Measurements from ENCODE around the gene TP53INP2. TPM values are rescaled to one million over a fixed set of nuclear protein-coding genes. Genes with fewer than 3 reads are reported as not detected.

The TP53INP2 gene
- total RNA-seq, 1 experiment from 2014 or later = 20.6 TPM

DNA sequence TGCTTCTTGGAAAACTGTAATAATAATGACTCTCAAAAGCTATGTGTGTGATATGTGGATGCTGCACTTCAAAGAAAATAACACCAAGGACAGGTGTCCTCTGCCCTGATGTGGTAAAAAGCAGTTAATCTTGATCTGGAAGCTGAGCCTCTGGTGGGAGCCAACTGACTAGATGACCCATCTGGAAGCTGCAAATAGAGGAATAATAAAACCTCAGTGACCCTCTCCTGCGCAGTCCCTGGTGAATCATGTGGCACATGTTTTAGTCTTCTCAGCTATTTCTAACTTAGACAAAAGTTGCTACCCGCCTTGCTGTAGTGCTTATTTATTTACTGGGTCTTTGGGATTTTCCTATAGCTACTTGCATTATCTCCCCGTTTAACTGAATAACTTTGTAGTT lies 47.3 kb downstream of the TP53INP2 start:
- H3K9me3 ChIP-seq (ENCODE audit: control insufficient read depth, insufficient read depth, low read depth, low read length) = no peaks in the 10 kb centered on the region
- CTCF ChIA-PET = interaction anchor here (0.6 to 0.7 kb wide), 2 partner anchors 49 to 211 kb away, joined by 6 to 8 read pairs; no protein-coding TSS in a partner anchor
- BruUV-seq (replicated peaks) = no TSS peak
- POLR2A ChIA-PET = no interaction called here
- H3K4me1 ChIP-seq (ENCODE audit: control insufficient read depth, insufficient read depth, low read length) = no peaks in the 10 kb centered on the region; the same call in 1 of the 2 replicates
- no peaks in the 10 kb centered on the region for H3K27me3 ChIP-seq (ENCODE audit: control insufficient read depth, insufficient read depth, low read length)
- DNase-seq (ENCODE audit: low read depth, low spot score) = no peak
- H3K36me3 ChIP-seq (ENCODE audit: control insufficient read depth, insufficient read depth, low read length) = peaks cover 24% of the 10 kb centered on the region
- no peak overlapping the region for H3K4me3 ChIP-seq (ENCODE audit: low read depth in 2 of 2, low read length in 2 of 2)
- in situ Hi-C loops (cut with HindIII; ENCODE audit: low pct_unique_long_range_greater_than_20kb, low sequenced_read_pairs) (no loop called here), intact Hi-C loops (cut with micrococcal nuclease; ENCODE audit: unreplicated experiment) (no loop called here)
- H3K27ac ChIP-seq (ENCODE audit: low read length) = no peak overlapping the region
- TF ChIP-seq, protein P1, sequence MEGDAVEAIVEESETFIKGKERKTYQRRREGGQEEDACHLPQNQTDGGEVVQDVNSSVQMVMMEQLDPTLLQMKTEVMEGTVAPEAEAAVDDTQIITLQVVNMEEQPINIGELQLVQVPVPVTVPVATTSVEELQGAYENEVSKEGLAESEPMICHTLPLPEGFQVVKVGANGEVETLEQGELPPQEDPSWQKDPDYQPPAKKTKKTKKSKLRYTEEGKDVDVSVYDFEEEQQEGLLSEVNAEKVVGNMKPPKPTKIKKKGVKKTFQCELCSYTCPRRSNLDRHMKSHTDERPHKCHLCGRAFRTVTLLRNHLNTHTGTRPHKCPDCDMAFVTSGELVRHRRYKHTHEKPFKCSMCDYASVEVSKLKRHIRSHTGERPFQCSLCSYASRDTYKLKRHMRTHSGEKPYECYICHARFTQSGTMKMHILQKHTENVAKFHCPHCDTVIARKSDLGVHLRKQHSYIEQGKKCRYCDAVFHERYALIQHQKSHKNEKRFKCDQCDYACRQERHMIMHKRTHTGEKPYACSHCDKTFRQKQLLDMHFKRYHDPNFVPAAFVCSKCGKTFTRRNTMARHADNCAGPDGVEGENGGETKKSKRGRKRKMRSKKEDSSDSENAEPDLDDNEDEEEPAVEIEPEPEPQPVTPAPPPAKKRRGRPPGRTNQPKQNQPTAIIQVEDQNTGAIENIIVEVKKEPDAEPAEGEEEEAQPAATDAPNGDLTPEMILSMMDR (IDR thresholded peaks at IDR 0.05) = no peak
- TF ChIP-seq TCF7L2 (IDR thresholded peaks at IDR 0.05; ENCODE audit: low read depth, low read length) = no peak
- TF ChIP-seq POLR2AphosphoS5 (IDR thresholded peaks at IDR 0.05; ENCODE audit: low read depth, low read length) = no peak
- no peak for TF ChIP-seq SIN3A (IDR thresholded peaks at IDR 0.05; ENCODE audit: borderline replicate concordance, insufficient read depth, low read depth, low read length)
- TF ChIP-seq, protein P2, sequence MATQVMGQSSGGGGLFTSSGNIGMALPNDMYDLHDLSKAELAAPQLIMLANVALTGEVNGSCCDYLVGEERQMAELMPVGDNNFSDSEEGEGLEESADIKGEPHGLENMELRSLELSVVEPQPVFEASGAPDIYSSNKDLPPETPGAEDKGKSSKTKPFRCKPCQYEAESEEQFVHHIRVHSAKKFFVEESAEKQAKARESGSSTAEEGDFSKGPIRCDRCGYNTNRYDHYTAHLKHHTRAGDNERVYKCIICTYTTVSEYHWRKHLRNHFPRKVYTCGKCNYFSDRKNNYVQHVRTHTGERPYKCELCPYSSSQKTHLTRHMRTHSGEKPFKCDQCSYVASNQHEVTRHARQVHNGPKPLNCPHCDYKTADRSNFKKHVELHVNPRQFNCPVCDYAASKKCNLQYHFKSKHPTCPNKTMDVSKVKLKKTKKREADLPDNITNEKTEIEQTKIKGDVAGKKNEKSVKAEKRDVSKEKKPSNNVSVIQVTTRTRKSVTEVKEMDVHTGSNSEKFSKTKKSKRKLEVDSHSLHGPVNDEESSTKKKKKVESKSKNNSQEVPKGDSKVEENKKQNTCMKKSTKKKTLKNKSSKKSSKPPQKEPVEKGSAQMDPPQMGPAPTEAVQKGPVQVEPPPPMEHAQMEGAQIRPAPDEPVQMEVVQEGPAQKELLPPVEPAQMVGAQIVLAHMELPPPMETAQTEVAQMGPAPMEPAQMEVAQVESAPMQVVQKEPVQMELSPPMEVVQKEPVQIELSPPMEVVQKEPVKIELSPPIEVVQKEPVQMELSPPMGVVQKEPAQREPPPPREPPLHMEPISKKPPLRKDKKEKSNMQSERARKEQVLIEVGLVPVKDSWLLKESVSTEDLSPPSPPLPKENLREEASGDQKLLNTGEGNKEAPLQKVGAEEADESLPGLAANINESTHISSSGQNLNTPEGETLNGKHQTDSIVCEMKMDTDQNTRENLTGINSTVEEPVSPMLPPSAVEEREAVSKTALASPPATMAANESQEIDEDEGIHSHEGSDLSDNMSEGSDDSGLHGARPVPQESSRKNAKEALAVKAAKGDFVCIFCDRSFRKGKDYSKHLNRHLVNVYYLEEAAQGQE (IDR thresholded peaks at IDR 0.05; ENCODE audit: insufficient read depth in 1 of 2, low read depth in 2 of 2, low read length in 1 of 2) = no peak
- ATAC-seq = no peak

DNA sequence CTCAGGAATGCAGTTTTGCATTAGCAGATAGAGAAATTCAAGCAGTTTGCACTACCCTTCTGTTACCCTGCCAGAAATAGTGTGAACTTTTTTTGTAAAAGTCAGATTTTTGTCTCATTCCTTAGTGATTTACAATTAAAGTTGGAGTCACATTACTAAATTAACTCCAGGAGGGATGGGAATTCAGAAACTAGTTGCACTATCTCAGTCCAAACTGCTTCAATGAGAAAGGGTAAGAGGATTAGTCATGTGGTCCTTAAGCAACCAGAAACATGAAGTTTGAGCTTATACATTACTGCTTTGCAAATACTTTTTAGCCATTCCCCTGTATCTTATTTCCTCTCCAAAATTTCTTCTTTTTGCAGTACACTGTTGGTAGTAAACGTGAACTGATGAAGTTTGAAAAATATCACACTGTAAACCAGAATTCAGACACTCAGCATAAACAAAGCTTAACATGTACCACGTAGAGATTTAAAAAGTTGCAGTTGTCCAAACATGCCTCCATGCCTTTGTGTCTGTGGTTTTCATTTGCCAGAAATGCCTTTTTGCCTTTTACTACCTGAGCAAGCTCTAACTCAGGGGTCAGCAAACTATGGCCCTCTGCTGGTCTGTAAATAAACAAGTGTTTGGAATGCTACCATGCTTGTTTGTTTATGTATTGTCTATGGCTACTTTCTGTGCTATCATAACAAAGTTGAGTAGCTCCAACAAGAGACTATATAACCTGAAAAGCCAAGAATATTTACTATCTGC lies 49.7 kb downstream of the TP53INP2 start:
- ChIA-PET POLR2A (interaction anchor here (0.6 kb wide), 1 partner anchor 50 kb away, joined by 3 read pairs; the partner anchor contains the start of gene TP53INP2), CTCF (interaction anchor here (1.2 kb wide), 1 partner anchor 16 kb away, joined by 6 read pairs; no protein-coding TSS in a partner anchor)
- in situ Hi-C loops (cut with HindIII; ENCODE audit: low pct_unique_long_range_greater_than_20kb, low sequenced_read_pairs) (no loop called here), intact Hi-C loops (cut with micrococcal nuclease; ENCODE audit: unreplicated experiment) (no loop called here)
- Histone ChIP-seq H3K36me3 (ENCODE audit: control insufficient read depth, insufficient read depth, low read length) (peaks cover 28% of the 10 kb centered on the region), H3K27ac (ENCODE audit: low read length) (no peak overlapping the region), H3K4me3 (ENCODE audit: low read depth in 2 of 2, low read length in 2 of 2) (no peak overlapping the region), H3K4me1 (ENCODE audit: control insufficient read depth, insufficient read depth, low read length) (no peaks in the 10 kb centered on the region; the same call in 1 of the 2 replicates), H3K27me3 (ENCODE audit: control insufficient read depth, insufficient read depth, low read length) (no peaks in the 10 kb centered on the region), H3K9me3 (ENCODE audit: control insufficient read depth, insufficient read depth, low read depth, low read length) (no peaks in the 10 kb centered on the region)
- DNase-seq (ENCODE audit: low read depth, low spot score) (no peak), ATAC-seq (peak; percentile 58; the same call in 1 of the 2 replicates)
- TF ChIP-seq SIN3A (IDR thresholded peaks at IDR 0.05; ENCODE audit: borderline replicate concordance, insufficient read depth, low read depth, low read length) (no peak), TCF7L2 (IDR thresholded peaks at IDR 0.05; ENCODE audit: low read depth, low read length) (no peak), POLR2AphosphoS5 (IDR thresholded peaks at IDR 0.05; ENCODE audit: low read depth, low read length) (no peak)
- TF ChIP-seq, protein P2 (IDR thresholded peaks at IDR 0.05; ENCODE audit: insufficient read depth in 1 of 2, low read depth in 2 of 2, low read length in 1 of 2) = no peak
- TF ChIP-seq, protein P1 (IDR thresholded peaks at IDR 0.05) = no peak
- BruUV-seq (replicated peaks) = no TSS peak

Measured in Panc1 (cell line).